ENCODE data around the gene PIK3R1.

PIK3R1 gene

GRCh38 chr5:68225188-68225910 is 9.8 kb downstream of the PIK3R1 start:
- no peak overlapping the region for H3K4me3 ChIP-seq (ENCODE audit: low read depth, low read length)
- DNase-seq (ENCODE audit: low read depth), result no peak
- TF ChIP-seq CTCF (IDR thresholded peaks at IDR 0.05; ENCODE audit: insufficient read depth, low read depth, low read length, missing control alignments), result no peak

GRCh38 chr5:68225911-68226545 is 10.5 kb downstream of the PIK3R1 start:
- H3K4me3 ChIP-seq (ENCODE audit: low read depth, low read length), result no peak overlapping the region
- TF ChIP-seq CTCF (IDR thresholded peaks at IDR 0.05; ENCODE audit: insufficient read depth, low read depth, low read length, missing control alignments), result no peak
- DNase-seq (ENCODE audit: low read depth), result no peak

GRCh38 chr5:68226546-68227073 is 11.1 kb downstream of the PIK3R1 start:
- H3K4me3 ChIP-seq (ENCODE audit: low read depth, low read length), result no peak overlapping the region
- no peak for TF ChIP-seq CTCF (IDR thresholded peaks at IDR 0.05; ENCODE audit: insufficient read depth, low read depth, low read length, missing control alignments)
- DNase-seq (ENCODE audit: low read depth), result no peak

GRCh38 chr5:68227532-68228160 is 12.1 kb downstream of the PIK3R1 start:
- no peak overlapping the region for H3K4me3 ChIP-seq (ENCODE audit: low read depth, low read length)
- no peak for TF ChIP-seq CTCF (IDR thresholded peaks at IDR 0.05; ENCODE audit: insufficient read depth, low read depth, low read length, missing control alignments)
- no peak for DNase-seq (ENCODE audit: low read depth)

GRCh38 chr5:68229416-68229815 is 13.9 kb downstream of the PIK3R1 start:
- TF ChIP-seq CTCF (IDR thresholded peaks at IDR 0.05; ENCODE audit: insufficient read depth, low read depth, low read length, missing control alignments), result no peak
- no peak for DNase-seq (ENCODE audit: low read depth)
- H3K4me3 ChIP-seq (ENCODE audit: low read depth, low read length), result no peak overlapping the region

GRCh38 chr5:68230285-68230684 is 14.7 kb downstream of the PIK3R1 start:
- no peak for DNase-seq (ENCODE audit: low read depth)
- TF ChIP-seq CTCF (IDR thresholded peaks at IDR 0.05; ENCODE audit: insufficient read depth, low read depth, low read length, missing control alignments), result no peak
- no peak overlapping the region for H3K4me3 ChIP-seq (ENCODE audit: low read depth, low read length)
